Measurements from ENCODE around the gene OBP2A.
"Not testable (repeated sequence)": the region's sequence is repeated elsewhere in the genome, so short reads cannot be mapped to it uniquely, and the experiment has no call there.

The OBP2A gene

DNA sequence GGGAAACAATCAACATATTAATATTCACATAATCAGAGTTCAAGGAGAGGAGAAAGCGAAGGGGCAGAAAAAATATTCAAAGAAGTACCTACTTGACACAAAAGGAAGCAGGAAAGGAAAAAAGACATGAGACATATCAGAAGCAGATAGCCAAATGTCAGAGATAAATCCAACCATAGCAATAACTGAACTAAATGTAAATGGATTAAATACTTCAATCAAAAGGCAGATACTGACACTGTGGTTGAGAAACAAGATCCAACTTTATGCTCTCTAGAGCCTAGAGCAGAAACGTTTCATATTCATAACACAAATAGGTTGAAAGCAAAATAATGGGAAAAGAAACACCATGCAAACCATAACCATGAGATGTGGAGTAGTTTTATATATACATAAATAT is 36.5 kb upstream of the OBP2A start:
- in situ Hi-C loops (cut with MboI; ENCODE audit: low sequenced_read_pairs) = no loop called here

DNA sequence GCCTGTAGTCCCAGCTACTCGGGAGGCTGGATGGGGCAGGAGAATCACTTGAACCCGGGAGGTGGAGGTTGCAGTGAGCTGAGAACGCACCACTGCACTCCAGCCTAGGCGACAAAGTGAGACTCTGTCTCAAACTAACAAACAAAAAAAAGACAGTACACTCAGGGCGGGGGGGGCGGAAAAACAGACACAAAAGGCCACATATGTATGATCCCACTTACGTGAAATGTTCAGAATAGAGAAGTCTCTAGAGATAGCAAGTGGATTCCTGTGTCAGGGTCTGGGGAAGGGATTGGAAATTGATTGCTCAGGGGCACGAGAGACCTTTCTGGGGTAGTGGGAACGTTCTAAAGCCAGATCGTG is 33.7 kb upstream of the OBP2A start:
- in situ Hi-C loops (cut with MboI; ENCODE audit: low sequenced_read_pairs) = no loop called here

DNA sequence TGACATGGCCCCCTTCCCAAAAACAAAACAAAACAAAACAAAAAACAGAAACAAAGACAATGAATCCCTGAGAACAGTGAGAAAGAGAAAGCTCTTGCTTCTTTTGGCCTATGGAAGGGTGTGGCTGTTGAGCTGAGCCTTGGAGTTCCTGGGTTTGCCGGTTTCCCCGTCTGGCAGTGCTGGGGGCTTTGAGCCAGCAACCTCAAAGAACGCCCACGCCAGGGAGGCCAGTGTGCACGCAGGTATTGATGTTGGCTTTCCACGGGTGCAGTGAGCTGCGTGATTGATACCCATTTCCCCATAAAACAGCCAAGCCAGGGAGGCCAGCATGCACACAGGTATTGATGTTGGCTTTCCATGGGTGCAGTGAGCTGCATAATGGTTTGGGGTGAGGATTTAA is 33.0 kb upstream of the OBP2A start:
- in situ Hi-C loops (cut with MboI; ENCODE audit: low sequenced_read_pairs) = no loop called here

DNA sequence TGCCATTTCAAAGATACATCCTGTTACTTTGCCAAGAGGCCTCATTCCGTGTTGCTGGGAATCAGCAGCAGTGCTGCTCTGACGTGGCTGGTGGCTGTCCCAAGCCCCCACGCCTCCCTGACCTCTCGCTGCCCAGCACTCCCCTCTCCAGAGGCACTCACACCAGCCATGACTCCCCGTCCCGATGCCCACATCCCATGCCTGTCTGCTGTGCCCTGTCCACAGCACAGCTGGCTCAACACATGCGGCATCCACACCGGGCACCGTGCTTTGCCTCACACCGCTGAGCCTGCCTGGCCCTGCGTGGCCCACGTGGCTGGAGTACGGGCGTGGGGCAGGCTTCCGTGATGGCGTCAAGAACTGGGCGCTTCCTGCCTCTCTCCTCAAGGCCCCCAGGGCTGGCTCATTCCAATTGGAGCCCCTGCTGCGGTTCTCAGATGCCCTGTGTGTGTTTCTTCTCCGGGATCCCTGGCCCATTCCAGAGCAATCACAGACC is 32.5 kb upstream of the OBP2A start:
- in situ Hi-C loops (cut with MboI; ENCODE audit: low sequenced_read_pairs) = no loop called here

DNA sequence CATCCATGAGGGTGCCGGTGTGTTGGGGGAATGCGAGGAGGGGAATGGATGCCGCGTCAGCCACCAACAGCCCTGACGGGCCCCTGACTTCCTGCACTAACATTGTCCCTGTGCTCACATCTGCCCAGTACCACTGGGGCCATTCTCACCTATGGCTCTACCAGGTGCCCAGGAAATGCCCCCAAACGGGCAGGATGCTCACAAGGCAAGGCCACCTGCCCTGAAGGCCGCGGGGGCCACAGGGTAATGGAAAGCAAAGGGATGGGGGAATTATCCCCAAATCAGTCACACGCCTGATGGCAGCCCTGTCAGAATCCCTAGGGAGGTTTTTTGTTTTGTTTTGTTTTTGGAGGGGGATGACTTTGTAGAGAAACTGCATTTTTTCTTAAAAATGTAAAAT is 32.0 kb upstream of the OBP2A start:
- in situ Hi-C loops (cut with MboI; ENCODE audit: low sequenced_read_pairs) = not testable (repeated sequence)

- in situ Hi-C loops (cut with MboI; ENCODE audit: low sequenced_read_pairs) = no loop called here
Observed at GRCh38 chr9:135514342-135515082, 31.4 kb upstream of the OBP2A start.

DNA sequence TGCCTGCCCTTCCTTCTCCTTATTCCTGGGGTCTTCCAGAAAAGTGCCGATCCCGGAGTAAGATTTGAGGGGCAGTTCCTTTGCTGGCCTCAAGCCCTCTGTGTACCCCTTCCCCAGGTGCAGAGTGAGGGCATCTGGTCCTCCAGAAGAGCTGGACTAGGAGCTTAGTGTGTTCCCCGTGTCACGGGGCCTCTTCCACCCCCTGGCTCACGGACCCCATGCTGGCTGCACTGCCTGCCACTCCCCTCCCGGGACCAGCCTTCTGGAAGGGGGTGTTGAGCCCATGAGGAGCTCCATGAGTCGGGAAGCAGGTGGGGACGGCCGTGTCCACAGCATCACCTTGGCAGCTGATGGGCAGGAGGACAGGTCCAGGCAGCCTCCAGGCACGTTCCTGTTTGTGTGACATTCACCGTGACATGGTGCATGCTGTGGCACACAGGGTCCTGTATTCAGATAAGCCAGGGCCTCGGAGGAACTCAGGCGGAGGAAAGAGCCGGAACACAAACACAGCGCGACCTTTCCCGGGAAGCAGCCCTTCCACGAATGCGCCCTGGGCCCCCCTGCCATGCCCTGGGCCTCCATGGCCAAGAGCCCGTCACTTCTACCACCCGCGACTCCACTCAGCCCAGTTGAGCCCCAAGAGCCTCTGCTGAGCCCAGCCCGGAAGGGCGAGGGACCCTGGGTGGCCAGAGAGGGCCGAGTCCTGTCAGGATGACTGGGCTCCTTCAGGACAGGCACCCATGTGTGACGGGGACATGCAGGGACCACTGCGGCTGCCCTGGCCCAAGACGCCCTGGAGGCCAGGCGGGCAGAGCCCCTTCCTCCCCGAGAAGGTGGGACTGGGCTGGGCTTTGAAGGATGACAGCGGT is 30.6 kb upstream of the OBP2A start:
- in situ Hi-C loops (cut with MboI; ENCODE audit: low sequenced_read_pairs) = no loop called here

DNA sequence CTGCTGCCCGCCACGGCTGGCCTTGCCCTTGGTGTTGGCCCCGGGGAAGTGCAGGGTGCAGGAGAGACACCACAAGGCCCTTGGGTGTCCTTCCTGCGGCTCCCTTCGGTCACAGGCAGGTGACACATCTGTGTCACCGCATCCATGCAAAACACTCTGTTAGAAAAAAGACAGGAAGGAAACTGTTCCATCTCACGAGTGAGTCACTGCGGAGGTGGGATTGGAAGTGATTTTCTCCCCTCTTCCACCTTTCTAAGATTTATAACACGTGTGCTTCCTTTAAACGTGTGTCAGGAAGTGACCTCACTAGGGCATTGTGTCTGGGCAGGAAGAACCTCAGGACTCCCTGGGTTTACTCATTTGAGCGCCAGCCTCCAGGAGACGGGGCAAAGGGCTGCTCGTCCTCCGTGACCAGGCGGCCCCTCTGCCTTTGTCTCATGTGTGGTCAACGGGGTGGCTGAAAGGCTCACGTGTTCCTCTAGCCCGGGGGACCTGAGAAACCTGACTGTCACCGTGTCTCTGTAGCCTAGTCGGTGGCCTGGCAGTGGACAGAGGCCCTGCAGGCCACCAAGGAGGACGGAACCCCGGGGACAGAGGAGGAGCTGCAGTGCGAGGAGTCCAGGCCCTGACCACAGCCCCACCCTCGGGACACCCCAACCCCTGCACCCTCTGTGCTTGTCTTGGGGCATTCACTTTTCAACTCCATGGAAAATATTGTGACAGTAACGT is 29.6 kb upstream of the OBP2A start:
- in situ Hi-C loops (cut with MboI; ENCODE audit: low sequenced_read_pairs) = no loop called here

DNA sequence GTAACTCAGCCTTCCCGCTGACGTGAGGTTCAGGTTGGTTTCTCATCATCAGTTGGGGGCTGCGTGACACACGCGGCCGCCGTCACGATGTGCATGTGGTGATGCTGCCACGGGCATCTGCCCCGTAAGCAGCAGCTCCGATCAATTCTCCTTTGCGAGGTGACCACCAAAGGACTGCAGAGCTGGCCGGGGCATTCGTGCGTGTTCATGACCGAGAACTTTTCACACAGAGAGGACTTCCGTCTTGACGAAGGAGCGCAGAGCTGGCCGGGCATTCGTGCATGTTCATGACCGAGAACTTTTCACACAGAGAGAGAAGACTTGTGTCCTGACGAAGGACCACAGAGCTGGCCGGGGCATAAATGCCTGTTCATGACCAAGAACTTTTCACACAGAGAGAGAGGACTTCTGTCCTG is 28.5 kb upstream of the OBP2A start:
- in situ Hi-C loops (cut with MboI; ENCODE audit: low sequenced_read_pairs) = no loop called here

GRCh38 chr9:135519179-135519971 is 26.6 kb upstream of the OBP2A start:
- in situ Hi-C loops (cut with MboI; ENCODE audit: low sequenced_read_pairs) = no loop called here

- in situ Hi-C loops (cut with MboI; ENCODE audit: low sequenced_read_pairs) = no loop called here
Observed at GRCh38 chr9:135520916-135521607, 24.9 kb upstream of the OBP2A start, which contains the start of gene LCN1. Gene LCN1, plus strand, starts transcription at chr9:135521440. Its CDS starts 58 bp downstream, at chr9:135521498.

GRCh38 chr9:135521608-135522095 is 24.3 kb upstream of the OBP2A start:
- in situ Hi-C loops (cut with MboI; ENCODE audit: low sequenced_read_pairs) = no loop called here

- in situ Hi-C loops (cut with MboI; ENCODE audit: low sequenced_read_pairs) = no loop called here
Observed at GRCh38 chr9:135522137-135522877, 23.6 kb upstream of the OBP2A start.

DNA sequence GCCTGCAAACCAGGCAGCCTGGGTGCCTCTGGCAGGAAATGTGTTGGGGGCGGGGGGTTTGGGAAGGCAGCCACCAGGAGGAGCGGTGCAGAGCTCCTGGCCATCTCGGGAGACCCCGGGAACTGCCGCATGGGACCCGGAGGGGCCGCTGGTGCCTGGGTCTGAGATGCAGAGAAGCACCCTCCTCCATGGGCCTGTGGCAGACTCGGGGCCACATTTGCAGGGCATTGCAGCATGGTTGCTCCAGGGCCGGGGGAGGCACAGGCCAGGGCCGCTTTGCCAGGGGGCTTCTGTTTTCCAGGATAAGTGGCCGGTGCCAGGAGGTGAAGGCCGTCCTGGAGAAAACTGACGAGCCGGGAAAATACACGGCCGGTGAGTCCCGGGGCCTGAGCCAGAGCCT is 23.0 kb upstream of the OBP2A start:
- in situ Hi-C loops (cut with MboI; ENCODE audit: low sequenced_read_pairs) = no loop called here

DNA sequence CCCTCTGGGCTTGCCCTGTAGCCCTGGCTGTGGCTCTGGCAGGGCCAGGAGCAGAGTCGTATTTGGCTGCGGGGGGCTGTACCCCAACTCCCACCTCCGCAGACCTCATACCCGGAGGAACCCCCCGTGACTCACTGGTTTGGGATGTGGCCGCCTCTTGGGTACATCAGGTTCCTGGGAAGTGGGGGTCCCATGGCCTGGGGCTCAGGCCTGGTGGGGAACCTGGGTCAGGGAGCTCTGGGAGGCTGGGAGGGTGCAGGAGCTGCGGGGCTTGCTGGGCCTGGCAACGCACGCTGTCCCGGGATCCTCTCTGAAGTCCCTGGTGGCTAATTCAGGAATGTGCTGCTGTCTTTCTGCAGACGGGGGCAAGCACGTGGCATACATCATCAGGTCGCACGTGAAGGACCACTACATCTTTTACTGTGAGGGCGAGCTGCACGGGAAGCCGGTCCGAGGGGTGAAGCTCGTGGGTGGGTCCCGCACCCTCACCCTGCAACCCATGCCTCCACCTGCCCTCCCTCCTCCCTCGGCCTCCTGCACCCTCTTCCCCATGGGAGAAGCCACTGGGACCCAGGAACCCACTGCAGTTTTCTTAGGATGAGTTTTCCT is 22.3 kb upstream of the OBP2A start:
- in situ Hi-C loops (cut with MboI; ENCODE audit: low sequenced_read_pairs) = no loop called here

- in situ Hi-C loops (cut with MboI; ENCODE audit: low sequenced_read_pairs) = no loop called here
Observed at GRCh38 chr9:135524130-135524861, 21.6 kb upstream of the OBP2A start.

DNA sequence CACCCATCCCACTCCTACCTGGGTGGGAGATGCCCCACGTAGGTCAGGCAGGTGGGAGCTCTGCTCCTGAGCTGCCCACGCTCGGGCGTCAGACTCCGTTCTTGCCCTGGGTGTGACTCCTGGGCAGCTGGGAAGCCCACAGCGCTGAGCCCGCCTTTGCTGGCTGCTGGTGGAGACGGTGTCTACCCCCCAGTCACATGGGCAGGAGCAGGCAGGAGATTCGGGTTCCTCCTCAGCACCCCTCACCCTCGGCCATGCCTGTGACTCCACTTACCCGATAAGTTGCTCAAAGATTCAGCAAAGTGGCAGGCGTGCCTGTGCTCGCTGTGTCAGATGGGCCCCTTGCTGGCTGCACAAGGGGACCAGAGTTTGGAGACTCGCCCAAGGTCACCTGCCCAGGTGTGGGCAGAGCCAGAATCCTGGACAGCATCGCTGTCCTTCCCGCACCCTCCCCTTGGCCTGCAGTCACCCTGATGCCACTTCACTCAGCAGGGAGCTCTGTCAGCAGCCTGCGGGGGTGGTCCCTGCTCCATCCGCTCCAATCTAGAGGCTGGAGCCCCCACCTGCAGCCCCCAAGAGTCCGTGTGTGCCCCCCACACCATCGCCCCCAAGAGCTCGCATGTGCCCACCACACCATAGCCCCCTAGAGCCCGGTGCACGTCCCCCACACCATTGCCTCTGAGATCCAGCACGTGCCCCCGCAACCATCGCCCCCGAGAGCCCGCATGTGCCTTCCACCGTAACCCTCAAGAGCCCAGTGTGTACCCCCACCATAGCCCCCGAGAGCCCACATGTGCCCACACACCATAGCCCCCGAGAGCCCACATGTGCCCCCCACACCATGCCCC is 20.5 kb upstream of the OBP2A start:
- in situ Hi-C loops (cut with MboI; ENCODE audit: low sequenced_read_pairs) = no loop called here

Data from HL-60/S4 treated with phorbol 12-myristate 13-acetate at 8.2 ng/mL for 4 days and 3 days (cell line).